ENCODE data around the gene CCDC28B.

The CCDC28B gene

DNA sequence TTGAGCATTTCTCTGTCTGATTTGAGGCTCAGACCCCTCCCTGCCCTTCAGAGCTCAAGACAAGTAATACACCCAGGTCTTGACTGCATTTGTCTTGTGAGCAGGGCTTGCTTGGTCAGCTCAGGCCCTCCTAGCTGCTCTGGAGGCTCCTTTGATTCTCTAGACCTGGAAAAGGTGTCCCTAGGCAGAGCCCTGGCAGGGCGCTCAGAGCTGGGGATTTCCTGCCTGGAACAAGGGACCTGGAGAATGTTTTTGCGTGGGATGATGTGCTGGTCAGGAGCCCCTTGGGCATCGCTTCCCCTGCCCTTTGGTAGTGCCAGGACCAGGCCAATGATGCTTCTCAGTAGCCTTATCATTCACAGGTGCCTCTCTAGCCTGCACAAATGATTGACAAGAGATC is 4.9 kb upstream of the CCDC28B start:
- no peak for DNase-seq

DNA sequence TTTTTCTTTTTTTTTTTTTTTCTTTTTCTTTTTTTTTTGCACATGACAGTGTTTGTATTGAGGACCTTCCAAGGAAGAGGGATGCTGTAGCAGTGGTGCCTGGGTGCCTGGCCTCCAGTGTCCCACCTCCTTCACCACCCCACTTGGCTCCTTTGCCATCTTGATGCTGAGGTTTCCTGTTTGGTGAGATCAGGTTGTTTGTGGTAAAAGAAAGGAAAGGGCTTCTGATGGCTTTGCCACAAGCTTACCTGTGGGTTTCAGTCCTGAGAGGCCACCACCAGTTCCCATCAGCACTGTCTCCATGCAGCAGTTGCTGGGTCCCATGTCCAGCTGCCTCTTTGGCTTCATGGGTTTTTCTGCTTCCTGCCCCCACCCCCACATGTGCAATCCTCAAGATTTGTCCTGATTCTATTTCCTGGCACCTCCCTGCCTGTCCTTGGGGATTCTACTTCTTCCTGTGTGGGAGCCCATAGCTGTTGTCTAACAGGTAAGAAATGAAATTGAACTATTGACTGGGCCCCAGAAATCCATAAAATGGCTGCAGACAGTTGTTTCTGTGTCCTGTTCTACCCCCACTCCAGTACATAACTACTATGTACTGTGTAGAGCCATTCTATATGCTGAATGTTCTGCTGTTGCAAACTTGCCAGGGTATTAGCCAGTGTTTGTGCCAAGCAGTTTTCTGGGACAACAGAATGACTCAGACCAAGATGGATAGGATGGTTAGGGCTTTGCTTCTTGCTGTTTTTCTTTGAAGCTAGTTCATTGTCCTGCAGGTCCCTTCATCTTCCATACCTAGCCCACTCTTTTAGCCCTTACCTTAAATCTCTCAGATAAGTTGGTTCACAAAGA is 4.2 kb upstream of the CCDC28B start:
- DNase-seq, result no peak

DNA sequence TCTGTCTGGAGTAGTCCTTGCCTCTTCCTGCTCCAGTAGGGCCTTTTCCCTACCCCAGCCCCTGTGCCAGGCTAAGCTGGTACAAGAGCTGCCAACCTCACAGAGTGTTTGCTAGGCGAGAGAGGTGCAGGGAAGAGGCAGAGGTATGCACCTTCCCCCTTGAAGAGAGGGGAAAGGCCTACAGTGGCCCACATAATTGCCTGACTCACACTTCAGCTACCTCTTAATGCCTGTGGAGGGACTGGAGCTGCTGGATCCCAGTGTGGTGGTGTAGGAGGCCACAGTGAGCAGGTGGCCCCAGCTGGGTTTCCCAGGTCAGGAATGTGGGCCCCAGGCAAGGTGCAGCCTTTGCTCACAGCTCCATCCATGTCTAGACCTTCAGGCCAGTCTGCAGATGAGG is 3.3 kb upstream of the CCDC28B start:
- DNase-seq, result peak; percentile 35

DNA sequence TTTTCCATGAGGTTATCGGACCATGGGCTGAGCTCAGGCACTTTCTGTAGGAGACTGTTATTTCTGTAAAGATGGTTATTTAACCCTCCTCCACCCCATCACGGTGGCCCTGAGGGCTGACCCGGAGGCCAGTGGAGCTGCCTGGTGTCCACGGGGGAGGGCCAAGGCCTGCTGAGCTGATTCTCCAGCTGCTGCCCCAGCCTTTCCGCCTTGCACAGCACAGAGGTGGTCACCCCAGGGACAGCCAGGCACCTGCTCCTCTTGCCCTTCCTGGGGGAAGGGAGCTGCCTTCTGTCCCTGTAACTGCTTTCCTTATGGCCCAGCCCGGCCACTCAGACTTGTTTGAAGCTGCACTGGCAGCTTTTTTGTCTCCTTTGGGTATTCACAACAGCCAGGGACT is 2.6 kb upstream of the CCDC28B start:
- no peak for DNase-seq

DNA sequence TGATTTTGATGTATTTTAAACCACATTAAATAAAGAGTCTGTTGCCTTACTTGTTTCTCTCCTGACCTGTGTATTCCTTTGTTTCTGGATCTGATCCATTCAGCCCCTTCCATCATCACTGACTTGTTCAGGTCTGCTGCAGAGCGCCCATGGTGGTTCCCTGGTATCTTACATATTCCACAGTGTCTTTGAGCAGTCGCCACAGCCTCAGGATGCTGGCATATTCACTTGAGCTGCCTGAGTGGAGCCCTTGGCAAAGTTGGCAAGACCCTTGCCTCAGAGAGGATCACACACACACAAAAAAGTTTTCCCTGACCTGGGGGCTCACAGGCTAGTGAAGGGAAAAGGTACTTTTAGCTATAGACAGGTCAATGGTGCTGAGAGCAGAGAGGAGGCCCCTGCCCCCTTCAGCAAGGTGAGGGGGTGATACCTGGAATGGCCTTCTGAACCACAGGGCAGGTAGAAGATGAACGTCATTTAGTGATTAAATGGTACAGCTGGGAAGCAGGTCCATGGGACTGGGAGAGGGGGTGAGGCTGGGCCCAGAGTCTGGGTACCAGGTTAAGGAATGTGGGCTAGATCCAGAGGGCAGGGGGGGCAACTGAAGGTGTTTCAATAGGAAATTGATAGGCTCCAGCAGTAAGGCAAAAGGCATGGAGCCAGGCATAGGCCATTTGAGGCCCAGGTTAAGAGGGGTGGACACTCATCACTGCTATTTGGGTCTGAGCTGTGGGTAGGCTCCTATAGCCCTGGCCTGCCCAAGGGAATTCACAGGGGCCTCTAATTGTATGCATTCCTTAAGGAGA is 2.0 kb upstream of the CCDC28B start:
- no peak for DNase-seq

DNA sequence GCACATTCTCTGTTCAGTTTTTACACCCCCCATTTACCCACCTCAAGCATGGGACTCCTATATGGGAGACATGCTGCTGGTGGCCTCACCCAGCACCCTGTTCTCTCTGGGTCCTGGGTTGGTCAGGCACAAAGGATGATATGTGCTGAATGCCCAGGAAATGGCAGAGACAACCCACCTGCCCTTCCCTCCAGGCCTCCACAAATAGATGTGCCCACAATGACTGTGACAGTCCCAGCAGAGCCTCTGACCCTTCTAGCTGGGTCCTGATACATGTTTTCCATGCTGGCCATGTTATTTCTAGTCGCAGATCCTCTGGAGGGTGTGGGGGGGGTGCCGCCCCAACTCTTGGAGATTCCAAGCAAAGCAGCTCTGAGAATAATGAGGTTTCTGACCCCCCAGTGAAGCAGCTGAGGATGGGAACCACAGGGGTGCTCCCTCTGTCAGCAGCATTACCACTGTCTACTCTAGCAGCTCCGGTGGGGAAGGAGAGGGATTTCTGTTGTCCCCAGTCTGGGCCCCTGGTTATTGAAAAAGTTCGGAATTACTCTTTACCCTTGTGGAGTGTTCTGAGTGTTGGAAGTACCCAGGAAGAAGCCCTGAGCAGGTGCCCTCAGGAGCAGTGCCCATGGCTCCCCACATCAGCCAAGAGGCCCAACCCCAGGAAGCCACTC is 1.2 kb upstream of the CCDC28B start:
- DNase-seq, result no peak

DNA sequence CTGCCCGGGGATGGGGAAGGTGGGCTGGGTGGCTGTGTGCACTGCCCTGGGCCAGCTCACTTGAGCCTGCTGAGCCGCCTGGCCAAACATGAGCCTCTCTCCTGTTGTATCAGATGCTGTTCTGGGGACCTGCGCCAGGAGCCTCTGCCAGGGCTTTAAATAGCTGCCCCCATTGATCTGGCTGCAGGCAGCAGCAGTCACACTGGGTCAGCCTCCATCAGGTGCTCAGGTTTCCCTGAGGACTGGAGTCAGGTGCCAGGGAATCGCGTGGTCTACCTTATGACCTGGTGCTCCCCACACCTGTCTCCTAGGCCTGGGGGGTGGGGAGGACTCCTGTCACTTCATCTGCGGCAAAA is 700 bp upstream of the CCDC28B start:
- DNase-seq, result peak; percentile 79

DNA sequence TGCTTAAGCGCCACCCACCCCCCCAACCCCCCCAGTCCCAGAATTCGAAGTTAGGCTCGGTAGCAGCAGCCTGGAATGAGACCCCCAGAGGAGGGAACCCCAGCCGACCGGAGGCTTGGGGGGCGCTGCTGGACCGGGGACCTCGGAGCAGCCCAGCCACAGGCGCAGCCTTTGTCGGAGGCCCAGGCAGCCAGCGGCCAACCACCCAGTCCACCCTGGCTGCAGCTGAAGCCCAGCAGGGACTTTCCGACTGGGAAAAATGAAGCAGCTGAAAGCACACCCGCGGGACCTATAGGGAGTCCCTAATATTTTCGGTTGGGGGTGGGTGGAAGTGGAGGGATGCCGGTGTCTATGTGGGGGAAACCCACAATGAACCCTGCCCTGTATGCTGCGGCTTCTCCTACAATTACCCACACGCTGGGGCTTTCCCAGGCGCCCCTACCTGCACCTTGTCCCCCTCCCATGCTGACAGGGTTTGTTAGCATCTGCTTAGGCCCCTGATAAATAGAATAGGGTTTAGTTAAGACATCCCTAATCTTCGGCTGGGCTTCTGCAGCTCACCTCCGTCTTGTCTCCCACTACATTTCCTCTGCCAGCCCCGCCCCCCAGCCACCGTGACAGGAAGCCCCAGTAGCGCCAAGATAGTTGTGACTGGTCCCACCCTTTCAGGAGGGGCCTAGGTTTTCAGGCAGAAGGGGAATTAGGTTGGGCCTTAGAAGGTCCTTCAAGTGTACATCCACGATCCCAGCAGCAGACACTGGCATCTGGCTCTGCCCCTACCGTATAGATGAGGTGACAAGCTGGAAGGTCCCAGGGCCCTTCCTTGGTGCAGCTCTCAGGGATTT is 838 bp downstream of the CCDC28B start:
- DNase-seq, result peak; percentile 80

DNA sequence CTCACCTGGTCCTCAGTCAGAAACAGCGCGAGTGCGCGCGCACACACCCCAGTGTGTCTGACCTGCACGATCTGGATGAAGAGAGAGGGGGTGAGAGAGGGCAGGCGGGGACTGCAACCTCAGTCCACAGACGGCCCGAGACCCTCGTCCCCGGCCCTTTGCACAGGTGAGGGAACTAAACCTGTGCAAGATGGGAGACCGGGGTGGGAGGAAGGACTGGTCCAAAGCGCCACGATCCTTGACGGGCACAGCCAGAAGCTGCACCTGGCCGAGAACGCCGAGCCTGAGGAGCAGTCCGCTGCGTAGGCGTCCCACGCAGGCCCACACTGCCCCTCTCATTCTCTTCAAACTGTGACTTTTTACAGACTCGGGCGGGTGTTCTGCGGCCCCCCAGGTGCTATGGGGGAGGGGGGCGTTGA is 4.6 kb downstream of the CCDC28B start:
- DNase-seq, result peak; percentile 87

DNA sequence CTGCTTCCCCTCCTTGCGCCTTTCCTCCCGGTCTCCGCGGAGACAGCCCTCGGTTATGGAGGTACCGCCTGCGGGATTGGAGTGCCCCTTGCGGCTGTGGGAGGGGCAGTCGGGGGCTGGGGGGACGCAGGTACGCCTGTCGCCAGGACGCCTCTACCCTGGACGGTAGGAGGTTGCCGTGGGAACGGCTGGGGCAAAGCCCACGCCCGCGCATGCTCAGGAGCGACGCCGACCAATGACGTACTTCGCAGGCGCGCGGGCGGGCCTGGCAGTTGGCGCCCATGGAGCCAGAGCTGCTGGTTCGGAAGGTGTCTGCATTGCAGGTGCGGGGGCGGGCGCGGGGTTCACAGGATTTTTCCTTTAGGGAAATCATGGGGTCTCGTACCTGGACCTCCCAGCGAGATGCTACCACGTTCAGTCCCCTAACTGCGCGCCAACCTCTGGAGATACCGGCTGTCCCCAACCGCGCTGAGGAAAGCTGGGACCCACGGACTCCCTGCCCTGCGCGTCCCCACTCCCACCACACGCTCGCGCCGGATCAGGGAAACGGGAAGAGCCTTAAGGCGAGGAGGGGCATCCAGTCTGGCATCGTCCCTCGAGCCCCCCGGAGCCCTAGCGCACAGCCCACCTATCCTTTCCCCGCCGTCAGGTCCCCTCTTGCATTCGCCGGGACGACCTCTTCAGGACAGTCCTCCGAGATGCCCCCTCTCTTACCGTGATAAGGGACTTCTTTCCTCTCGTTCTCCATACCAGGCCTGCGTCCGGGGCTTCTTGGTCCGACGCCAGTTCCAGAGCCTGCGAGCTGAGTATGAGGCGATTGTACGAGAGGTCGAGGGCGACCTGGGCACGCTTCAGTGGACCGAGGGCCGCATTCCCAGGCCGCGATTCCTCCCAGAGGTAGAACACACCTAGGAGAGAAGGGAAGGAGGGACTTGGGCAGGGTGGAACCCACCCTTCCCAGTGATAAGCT is 5.3 kb downstream of the CCDC28B start, which contains the start of gene IQCC:
Gene IQCC (plus strand): TSS at position 271 of the 970 bp plus-strand sequence. CDS start 11 bp downstream, at position 282.
- peak; percentile 98 for DNase-seq

DNA sequence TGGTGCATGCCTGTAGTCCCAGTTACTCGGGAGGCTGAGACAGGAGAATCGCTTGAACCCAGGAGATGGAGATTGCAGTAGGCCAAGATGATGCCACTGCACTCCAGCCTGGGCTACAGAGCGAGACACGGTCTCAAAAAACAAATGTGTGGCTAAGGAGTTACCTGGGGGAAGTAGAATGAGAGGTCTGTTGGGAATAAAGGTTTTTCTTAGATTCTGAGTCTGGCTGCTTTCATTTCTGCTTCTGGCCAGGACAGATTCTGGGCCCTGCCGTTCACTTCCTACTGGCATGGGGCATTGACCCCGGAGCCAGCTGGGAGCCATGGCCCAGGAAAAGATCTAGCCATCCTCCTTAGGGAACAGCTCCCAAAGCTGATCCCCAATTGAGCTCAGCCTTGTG is 8.1 kb downstream of the CCDC28B start:
- DNase-seq, result no peak

DNA sequence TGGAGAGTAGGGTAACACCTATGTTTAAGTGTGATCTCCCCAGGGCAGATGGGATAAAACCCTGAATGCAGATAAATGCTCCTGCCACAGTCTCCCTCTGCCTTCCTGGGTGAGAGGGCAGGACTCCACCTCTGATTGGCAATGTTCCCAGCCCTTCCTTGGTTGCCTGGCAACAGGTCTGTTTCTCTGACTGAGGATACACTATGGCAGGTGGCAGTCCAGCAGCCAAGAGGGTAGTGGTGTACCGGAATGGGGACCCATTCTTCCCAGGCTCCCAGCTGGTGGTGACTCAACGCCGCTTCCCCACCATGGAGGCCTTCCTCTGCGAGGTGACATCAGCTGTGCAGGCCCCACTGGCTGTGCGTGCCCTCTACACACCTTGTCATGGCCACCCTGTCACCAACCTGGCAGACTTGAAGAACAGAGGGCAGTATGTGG is 8.5 kb downstream of the CCDC28B start, which contains the start of gene DCDC2B:
Gene DCDC2B (plus strand): TSS at position 199 of the 438 bp plus-strand sequence. CDS start 5 bp downstream, at position 204.
- peak; percentile 100 for DNase-seq

DNA sequence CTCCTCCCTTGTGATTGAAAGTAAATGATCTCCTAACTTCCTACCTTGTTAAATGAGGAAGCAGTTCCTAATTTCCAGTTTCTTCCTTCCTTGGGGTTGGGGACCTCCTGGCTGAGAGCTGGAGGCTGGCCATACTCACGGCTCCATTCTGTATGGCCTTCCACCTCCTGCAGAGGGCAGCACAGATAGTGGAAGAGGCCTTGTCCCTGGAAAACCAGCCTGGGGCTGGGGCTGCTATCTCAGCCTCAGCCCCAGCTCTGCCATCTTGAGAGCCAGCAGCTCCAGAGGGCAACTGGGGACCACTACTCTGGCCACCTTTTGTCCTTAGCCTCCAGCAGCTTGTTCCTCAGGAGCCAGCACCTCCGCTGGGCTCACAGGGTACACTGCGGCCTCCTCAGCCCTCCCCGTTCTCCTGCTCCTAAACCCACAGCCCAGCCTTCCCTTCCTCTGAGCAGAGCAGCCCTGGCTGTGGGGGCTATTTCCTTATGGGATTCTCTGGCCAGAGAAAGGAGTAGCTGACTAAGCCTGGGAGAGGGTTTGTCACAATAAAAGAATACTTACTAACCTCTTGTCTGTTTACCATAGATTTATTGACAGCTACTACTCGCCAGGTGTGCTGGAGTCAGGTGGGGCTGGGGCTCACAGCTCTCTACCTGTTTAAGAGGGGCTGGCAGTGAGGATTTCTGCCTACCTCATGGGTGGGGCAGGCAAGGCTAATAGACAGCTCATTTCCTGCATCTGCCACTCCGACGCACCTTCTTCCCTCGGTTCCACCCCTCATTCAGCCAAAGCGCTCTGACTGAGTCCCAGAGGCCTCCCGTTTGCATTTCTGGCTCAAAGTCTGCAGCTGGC is 15.5 kb downstream of the CCDC28B start:
- DNase-seq, result peak; percentile 93

DNA sequence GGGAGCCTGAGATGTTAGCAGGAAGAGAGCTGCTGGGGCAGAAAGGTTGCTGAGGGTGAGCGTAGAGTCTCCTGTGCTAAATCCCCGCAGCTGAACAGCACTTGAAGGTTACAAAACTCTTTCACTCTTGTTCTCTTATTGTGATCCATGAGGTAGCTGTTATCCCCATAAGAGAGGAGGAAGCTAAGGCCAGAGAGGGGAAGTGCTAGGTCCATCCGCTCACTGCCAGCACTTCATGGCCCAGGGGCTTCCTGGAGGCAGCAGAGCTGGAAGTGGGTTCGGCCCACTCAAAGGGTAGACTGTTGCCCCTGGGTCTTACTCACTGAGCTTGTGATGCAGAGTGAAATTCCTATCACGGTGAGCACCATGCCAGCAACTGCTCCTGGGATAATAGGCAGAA is 16.2 kb downstream of the CCDC28B start:
- DNase-seq, result no peak

DNA sequence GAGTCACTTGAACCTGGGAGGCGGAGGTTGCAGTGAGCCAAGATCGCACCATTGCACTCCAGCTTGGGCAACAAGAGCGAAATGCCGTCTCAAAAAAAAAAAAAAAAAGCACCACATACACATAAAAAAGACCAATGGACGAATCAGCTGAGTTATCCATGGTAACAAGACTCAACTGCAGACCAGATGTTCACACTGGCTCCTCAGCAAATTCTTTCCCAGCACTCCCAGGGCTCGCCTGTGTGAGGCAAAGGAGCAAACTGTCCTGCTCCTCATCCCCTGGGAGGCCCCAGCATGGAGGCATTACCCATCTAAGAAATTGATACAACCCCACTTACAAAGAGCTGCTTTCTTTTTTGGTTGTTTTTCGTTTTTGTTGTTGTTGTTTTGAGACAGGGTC is 18.6 kb downstream of the CCDC28B start:
- DNase-seq, result no peak

DNA sequence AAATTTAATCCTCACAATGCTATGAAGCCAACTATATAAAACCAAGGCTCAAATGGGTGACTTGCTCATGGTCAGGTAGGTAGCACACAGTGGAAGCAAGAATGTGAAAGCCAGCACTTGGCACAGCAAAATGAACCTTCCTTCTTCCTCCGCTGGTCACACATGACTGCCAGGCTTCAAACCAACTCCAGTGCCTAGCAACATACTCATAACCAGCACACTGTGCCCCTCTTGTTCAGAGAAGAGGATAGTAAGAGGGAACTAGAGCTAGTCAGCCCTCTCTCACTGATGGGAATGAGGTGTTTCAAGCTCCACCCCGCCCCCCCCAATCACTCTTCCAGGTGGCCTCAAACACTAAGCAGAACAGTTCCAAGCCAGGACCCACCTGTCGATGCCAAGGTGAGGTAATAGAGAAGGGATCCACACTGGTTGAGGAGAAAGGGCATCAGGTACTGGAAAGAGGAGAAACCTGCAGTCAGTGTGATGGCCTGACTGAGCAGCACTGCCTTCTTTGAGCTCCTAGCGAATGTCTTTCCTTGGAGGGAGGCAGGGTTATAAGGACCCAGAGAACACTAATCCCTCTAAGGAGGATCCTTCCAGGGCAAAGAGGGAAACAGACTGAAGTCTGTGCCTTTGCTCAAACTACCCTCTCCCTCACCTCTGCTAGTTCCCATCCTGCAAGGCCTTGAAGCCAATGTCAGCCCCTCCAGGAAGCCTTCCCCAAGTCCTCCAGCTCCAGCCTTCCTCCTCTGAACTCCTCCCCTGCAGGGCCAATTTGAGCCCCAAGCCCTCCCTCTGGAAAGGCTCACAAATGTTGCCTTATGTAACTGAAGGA is 20.6 kb downstream of the CCDC28B start:
- DNase-seq, result peak; percentile 56

DNA sequence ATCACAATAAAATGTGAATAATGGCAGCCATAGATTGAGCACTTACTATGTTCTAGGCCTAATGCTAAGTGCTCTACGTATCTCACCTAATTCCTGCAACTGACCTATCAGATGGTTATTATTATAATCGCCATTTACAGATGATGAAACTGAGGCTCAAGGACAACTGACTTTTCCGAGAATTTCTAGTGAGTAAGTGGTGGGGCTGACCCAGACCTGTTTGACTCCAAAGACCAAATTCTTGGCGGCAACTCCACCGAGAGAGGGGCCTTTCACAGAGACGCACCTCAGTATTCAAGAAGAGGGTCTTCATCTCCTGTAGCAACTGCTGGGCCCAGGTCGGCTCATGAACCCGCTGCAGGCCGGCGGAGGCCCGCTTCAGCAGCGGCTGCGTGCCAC is 21.2 kb downstream of the CCDC28B start:
- DNase-seq, result no peak

DNA sequence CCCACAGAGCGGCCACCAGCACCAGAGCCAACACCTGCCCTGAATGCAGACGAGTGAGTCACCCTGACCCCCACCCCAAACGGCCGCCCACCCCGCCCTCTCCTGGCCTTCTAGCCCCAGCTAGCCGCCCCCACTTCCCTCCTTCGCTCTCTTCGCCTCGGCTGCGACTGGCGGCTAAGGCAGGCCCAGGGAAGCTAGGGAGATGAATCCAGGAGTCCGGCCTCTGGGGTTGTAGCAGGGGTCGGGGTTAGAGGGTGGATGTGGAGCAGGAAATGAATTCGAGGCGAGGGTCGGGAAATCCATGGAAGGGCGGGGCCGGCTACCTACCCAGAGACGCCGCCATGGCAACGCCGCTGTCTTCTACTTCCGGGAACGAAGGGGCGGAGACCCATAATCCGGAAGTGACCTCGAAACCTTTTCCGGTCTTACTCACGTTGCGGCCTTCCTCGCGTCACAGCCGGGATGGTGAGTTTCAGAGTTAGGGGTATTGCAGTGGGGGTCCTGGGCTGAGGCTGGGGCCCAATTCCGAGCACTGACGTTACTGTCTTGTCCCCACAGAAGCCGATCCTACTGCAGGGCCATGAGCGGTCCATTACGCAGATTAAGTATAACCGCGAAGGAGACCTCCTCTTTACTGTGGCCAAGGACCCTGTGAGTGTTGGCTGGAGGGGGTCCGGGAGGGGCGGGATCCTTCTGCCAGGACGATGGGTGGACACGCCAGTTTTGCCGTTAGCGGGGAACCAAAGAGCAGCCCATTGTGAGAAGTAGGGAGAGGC is 21.8 kb downstream of the CCDC28B start, which contains the start of the genes EIF3I and TMEM234:
Gene EIF3I (plus strand): TSS at position 428 of the 776 bp plus-strand sequence. CDS start 35 bp downstream, at position 463.
Gene TMEM234 (minus strand): TSS at position 374 of the 776 bp plus-strand sequence. CDS start 31 bp downstream, at position 343.
- peak; percentile 97 for DNase-seq
